Endothelial cell of umbilical vein (primary cell): Measurements from ENCODE around the gene CRY1. TPM values are rescaled to one million over a fixed set of nuclear protein-coding genes. Genes with fewer than 3 reads are reported as not detected.
A peak's percentile ranks its signal among the peaks of the same experiment; 100 is the strongest.

ENCODE experiments used
- BruUV-seq: library from RNA; stranded (reverse); fragments of 400-500 nt; replicated peaks from 2 replicates; lab custom pipeline; 2021; lab: Mats Ljungman, UMichigan
- CTCF ChIA-PET: fragments of 300-600, 350-600 bp; sonication (Branson Sonifier 250); formaldehyde crosslinking; loops from one replicate; lab custom pipeline; 2021; ENCODE audit warnings: antibody characterized with exemption, inconsistent platforms; lab: Charles Lee
- POLR2A ChIA-PET: fragments of 300-600, 350-600 bp; sonication (Branson Sonifier 250); formaldehyde crosslinking; loops from one replicate; lab custom pipeline; 2021; ENCODE audit warnings: antibody characterized with exemption, inconsistent platforms; lab: Charles Lee
- DNase-seq: peaks from one replicate; pipeline ENCODE4 v3.0.0-alpha.2; 2011; ENCODE audit warnings: low read depth, low spot score
- FAIRE-seq: peaks from 2 replicates; lab custom pipeline; 2011; peaks lifted over from hg19 to GRCh38; lab: Jason Lieb, UNC
- H2AFZ ChIP-seq: 2 replicates; pipeline ENCODE4 v1.6.0; 2012; ENCODE audit warnings: low read depth, low read length, control low read depth, inconsistent platforms
- H3K27ac ChIP-seq: 2 replicates; pipeline ENCODE4 v1.5.1; 2011; ENCODE audit warnings: low read depth, mild to moderate bottlenecking, control low read depth, low read length, moderate library complexity; ENCODE audit not compliant: insufficient read depth
- H3K27me3 ChIP-seq, 2 experiments: 2 replicates each; pipeline versions ENCODE4 v1.6.0 to v1.6.1; 2011; ENCODE audit warnings: low read length in 2 of 2, mixed read lengths in 1 of 2; ENCODE audit not compliant: control insufficient read depth in 2 of 2, insufficient read depth in 2 of 2
- H3K36me3 ChIP-seq, 2 experiments: 2 replicates in 1 of 2; 3 replicates in 1 of 2; pipeline ENCODE4 v1.5.1; 2011; ENCODE audit warnings: low read length in 2 of 2, mild to moderate bottlenecking in 1 of 2, moderate library complexity in 1 of 2; ENCODE audit not compliant: control insufficient read depth in 2 of 2, insufficient read depth in 2 of 2; ENCODE audit errors: extremely low read depth in 1 of 2
- H3K4me1 ChIP-seq: 3 replicates; pipeline ENCODE4 v1.5.1; 2011; ENCODE audit warnings: mild to moderate bottlenecking, low read length; ENCODE audit not compliant: control insufficient read depth, insufficient read depth; ENCODE audit errors: extremely low read depth
- H3K4me2 ChIP-seq: 2 replicates; pipeline ENCODE4 v1.6.1; 2011; ENCODE audit warnings: low read length, control low read depth, mixed read lengths; ENCODE audit not compliant: insufficient read depth
- H3K4me3 ChIP-seq, 3 experiments: fragments of 200-600 bp in 1 of 3; sonication (generic), shearing (Covaris generic) in 1 of 3; replicated peaks in 1 of 3; 2 replicates each; pipeline ENCODE4 v1.5.1; 2011 to 2016; ENCODE audit warnings: control low read depth in 3 of 3, low read length in 3 of 3, mild to moderate bottlenecking in 2 of 3, inconsistent platforms in 1 of 3, low read depth in 1 of 3, moderate library complexity in 1 of 3; ENCODE audit not compliant: insufficient read depth in 1 of 3
- H3K79me2 ChIP-seq: 2 replicates; pipeline ENCODE4 v1.6.0; 2012; ENCODE audit warnings: low read length, inconsistent platforms; ENCODE audit not compliant: control insufficient read depth, insufficient read depth
- H3K9ac ChIP-seq: replicated peaks from 2 replicates; pipeline ENCODE3; 2011; ENCODE audit warnings: low read length, control low read depth; ENCODE audit not compliant: insufficient read depth; ENCODE audit errors: extremely low read depth
- H3K9me1 ChIP-seq: replicated peaks from 3 replicates; pipeline ENCODE4 v1.6.0; 2011; ENCODE audit warnings: mild to moderate bottlenecking, low read length; ENCODE audit not compliant: control insufficient read depth, insufficient read depth; ENCODE audit errors: extremely low read depth
- H3K9me3 ChIP-seq: replicated peaks from 2 replicates; pipeline ENCODE4 v1.5.1; 2012; ENCODE audit warnings: low read length, inconsistent platforms; ENCODE audit not compliant: control insufficient read depth, insufficient read depth
- H4K20me1 ChIP-seq: replicated peaks from 2 replicates; pipeline ENCODE3; 2011; ENCODE audit warnings: mild to moderate bottlenecking, low read length; ENCODE audit not compliant: control insufficient read depth, insufficient read depth; ENCODE audit errors: extremely low read depth
- GATA2 ChIP-seq: IDR thresholded peaks from 2 replicates; pipeline ENCODE4 v1.7.0; 2011; ENCODE audit warnings: low read depth, mild to moderate bottlenecking, moderate library complexity, mixed read lengths, low read length; ENCODE audit not compliant: insufficient read length, insufficient read depth
- JUN ChIP-seq: IDR thresholded peaks from 2 replicates; pipeline ENCODE4 v1.6.1; 2011; ENCODE audit warnings: borderline replicate concordance, low read depth; ENCODE audit not compliant: insufficient read length, insufficient read depth
- POLR2A ChIP-seq: IDR thresholded peaks from 2 replicates; pipeline ENCODE4 v1.6.1; 2012; ENCODE audit warnings: low read depth, mild to moderate bottlenecking, control low read depth, low read length
- dilution Hi-C: fragments of 300-500 bp; cut with MboI; formaldehyde crosslinking; loops from one replicate; pipeline ENCODE4 v1.15.0; 2019; ENCODE audit warnings: low sequenced_read_pairs; ENCODE audit not compliant: extremely low pct_ligation_motif_present
- intact Hi-C: fragments of 100-400 bp; cut with micrococcal nuclease; formaldehyde crosslinking; loops from one replicate; pipeline ENCODE4 v1.10.0; 2022
- polyA plus RNA-seq, 4 experiments: library from polyadenylated mRNA; depleted of rRNA in 3 of 4; stranded (reverse) in 3 of 4; unstranded in 1 of 4; fragments of >200 nt; gene quantifications; 2 replicates each; pipeline versions ENCODE4 v1.2.1 to v1.2.3, GENCODE V29; 2011 to 2012; ENCODE audit warnings: missing spikeins in 1 of 4
- total RNA-seq: library from RNA; stranded (reverse); gene quantifications from 2 replicates; pipeline ENCODE4 v1.2.3, GENCODE V29; 2021
- TF ChIP-seq, protein P1 (sequence below), 2 donors: IDR thresholded peaks; 1 replicate in 1 of 2; 2 replicates in 1 of 2; pipeline ENCODE4 v1.5.1; 2011; ENCODE audit warnings: low read length in 2 of 2, mild to moderate bottlenecking in 2 of 2, moderate library complexity in 2 of 2, control low read depth in 1 of 2, inconsistent platforms in 1 of 2, low read depth in 1 of 2; ENCODE audit not compliant: insufficient read depth in 1 of 2; ENCODE audit errors: extremely low read depth in 1 of 2

The CRY1 gene
- total and polyA plus RNA-seq, 2 donors (not counting 3 experiments of a cell fraction or from before 2014, with no cell fraction given): 11.4 to 21.0 TPM

DNA sequence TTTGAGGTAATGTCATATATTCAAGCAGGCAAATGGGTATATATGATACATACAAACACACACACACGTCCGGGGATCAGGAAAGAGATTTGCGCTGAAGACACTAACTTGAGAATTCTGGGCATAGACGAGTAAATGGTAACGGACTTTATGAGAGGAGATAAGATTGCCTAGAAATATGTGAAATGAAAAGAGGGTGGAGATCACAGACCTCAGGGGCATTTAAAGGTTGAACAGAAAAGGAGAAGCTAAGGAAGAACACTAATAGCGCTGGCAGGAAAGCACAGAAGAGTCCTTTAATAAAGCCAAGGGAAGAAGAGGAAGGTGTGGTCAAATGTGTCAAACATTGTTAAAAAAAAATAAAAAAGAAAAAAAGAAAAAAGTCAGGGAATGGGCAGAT is 13.1 kb downstream of the CRY1 start:
- H2AFZ ChIP-seq: no peak overlapping the region
- DNase-seq (no peak), FAIRE-seq (no peak)
- no peaks in the 10 kb centered on the region for H3K9me3 ChIP-seq
- no peak overlapping the region for H3K4me2 ChIP-seq
- ChIA-PET CTCF (interaction anchor here (1.3 kb wide), 1 partner anchor 12 kb away, joined by 6 read pairs; no protein-coding TSS in a partner anchor), POLR2A (no interaction called here)
- BruUV-seq: no TSS peak
- H3K4me3 ChIP-seq: no peak overlapping the region
- no peak overlapping the region for H3K27ac ChIP-seq
- H3K36me3 ChIP-seq: no peaks in the 10 kb centered on the region
- peaks cover 2% of the 10 kb centered on the region for H4K20me1 ChIP-seq
- H3K9me1 ChIP-seq: no peaks in the 10 kb centered on the region
- dilution Hi-C loops: no loop called here
- intact Hi-C loops: no loop called here
- no peaks in the 10 kb centered on the region for H3K27me3 ChIP-seq
- H3K79me2 ChIP-seq: peaks cover 19% of the 10 kb centered on the region
- TF ChIP-seq JUN (no peak), POLR2A (no peak)
- TF ChIP-seq, protein P1, sequence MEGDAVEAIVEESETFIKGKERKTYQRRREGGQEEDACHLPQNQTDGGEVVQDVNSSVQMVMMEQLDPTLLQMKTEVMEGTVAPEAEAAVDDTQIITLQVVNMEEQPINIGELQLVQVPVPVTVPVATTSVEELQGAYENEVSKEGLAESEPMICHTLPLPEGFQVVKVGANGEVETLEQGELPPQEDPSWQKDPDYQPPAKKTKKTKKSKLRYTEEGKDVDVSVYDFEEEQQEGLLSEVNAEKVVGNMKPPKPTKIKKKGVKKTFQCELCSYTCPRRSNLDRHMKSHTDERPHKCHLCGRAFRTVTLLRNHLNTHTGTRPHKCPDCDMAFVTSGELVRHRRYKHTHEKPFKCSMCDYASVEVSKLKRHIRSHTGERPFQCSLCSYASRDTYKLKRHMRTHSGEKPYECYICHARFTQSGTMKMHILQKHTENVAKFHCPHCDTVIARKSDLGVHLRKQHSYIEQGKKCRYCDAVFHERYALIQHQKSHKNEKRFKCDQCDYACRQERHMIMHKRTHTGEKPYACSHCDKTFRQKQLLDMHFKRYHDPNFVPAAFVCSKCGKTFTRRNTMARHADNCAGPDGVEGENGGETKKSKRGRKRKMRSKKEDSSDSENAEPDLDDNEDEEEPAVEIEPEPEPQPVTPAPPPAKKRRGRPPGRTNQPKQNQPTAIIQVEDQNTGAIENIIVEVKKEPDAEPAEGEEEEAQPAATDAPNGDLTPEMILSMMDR (IDR thresholded peaks at IDR 0.05; ENCODE audit: extremely low read depth in 1 of 2, insufficient read depth in 1 of 2, low read depth in 1 of 2, low read length in 2 of 2): no peak
- H3K4me1 ChIP-seq: no peaks in the 10 kb centered on the region
- H3K9ac ChIP-seq: no peak overlapping the region

DNA sequence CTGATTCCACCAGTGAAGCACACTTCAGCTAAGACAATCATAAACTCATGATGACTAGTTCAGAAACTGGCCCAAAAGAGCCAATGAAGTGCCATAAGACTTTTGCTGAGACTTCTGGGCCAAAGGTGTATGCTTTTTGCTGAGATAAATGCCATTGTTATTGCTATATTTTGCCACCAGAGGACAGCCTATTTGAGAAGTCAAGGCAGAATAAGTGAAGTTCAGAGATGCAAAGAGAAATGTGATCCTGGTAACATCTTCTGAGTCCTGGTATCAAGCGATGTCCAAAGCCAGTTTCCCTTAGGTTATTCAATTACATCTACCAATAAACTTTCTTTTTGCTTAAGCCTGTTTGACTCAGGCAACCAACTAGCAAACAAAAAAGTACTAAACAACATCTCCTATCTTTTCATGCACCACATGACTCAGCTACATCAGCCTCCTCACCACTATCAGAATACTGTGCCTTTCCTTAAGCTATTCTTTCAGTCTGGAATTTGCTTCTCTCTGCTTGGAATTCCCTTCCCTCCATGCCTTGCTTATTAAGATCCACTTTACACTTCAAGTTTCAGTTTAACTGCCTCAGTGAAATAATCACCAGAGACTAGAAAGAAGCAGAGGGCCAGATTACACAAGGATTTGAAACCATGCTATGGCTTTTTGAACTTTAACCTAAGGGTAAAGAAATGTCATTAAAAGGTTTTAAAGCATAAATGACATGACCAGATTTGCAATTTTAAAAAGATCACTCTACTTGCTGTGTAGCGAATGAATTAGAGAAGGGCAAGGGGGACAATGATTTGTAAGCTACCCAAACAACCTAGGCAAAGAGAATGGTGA is 14.0 kb downstream of the CRY1 start:
- Histone ChIP-seq H3K27ac (no peak overlapping the region), H3K9me3 (no peaks in the 10 kb centered on the region), H3K9ac (no peak overlapping the region), H4K20me1 (peaks cover 2% of the 10 kb centered on the region), H3K27me3 (no peaks in the 10 kb centered on the region), H2AFZ (no peak overlapping the region), H3K9me1 (no peaks in the 10 kb centered on the region), H3K4me1 (no peaks in the 10 kb centered on the region), H3K4me2 (no peak overlapping the region), H3K4me3 (no peak overlapping the region), H3K79me2 (peaks cover 21% of the 10 kb centered on the region), H3K36me3 (no peaks in the 10 kb centered on the region)
- FAIRE-seq (peak; percentile 55), DNase-seq (peak; percentile 53)
- ChIA-PET CTCF (interaction anchor here (0.7 to 1.5 kb wide), 8 partner anchors 10 to 526 kb away, joined by 3 to 10 read pairs (median 4); partner anchors contain the start of gene CRY1), POLR2A (interaction anchor here (0.6 kb wide), 1 partner anchor 8 kb away, joined by 3 read pairs; no protein-coding TSS in a partner anchor)
- TF ChIP-seq, protein P1 (IDR thresholded peaks at IDR 0.05; ENCODE audit: extremely low read depth in 1 of 2, insufficient read depth in 1 of 2, low read depth in 1 of 2, low read length in 2 of 2): peak; percentile 38 to 41
- TF ChIP-seq GATA2: no peak
- no TSS peak for BruUV-seq
- intact Hi-C loops (loop anchor here (1.0 kb wide), 2 partner anchors 13 to 25 kb away; no protein-coding TSS in a partner anchor), dilution Hi-C loops (no loop called here)
